Activated T-cell treated with anti-CD3 and anti-CD28 coated beads, Interleukin-2, amount 50 U/mL, for 1 hour (primary cell): ENCODE data around the gene C7orf57.
A peak's percentile ranks its signal among the peaks of the same experiment; 100 is the strongest.
"Not testable (repeated sequence)": the region's sequence is repeated elsewhere in the genome, so short reads cannot be mapped to it uniquely, and the experiment has no call there.

Source experiments
- DNase-seq: peaks from one replicate; pipeline ENCODE4 v3.0.0-alpha.2; 2020

The C7orf57 gene

DNA sequence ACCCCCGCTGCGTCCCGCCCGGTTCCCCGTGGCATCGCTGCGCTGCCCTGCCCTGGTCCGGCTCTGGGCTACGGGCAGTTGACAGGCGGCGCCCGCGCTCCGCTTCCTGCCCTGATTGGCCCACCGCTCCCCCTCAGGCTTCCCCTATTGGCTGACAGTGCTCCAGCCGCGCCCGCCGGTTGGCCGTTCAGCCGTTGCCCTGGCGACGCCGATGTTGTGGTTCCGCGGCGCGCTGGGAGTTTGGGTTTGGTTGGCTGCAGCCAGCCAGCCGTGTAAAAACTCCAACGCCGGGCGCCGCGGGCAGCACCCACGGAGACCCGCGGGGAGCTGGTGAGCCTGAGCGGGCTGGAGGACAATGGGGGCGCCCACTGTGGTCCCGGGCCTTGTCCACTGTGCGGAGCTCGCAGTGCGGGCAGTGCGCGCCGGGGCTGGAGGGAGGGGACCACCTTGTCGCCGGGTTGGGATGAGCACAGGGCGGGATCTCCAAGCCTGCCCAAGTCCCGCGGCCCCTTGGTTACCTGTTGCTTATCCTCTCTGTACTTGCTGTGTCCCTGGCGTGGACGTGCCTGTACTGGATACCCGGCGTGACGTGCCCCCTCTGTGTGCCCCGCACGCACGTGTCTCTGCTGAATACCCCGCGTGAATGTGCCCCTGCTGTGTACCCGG lies at the start of gene C7orf57:
Gene C7orf57 (plus strand): TSS at position 243 of the 666 bp plus-strand sequence. CDS start 766 bp downstream, outside the sequence.
- peak; percentile 84 for DNase-seq

GRCh38 chr7:47988496-47989386 lies 46.6 kb upstream of the C7orf57 start:
- DNase-seq, result no peak

DNA sequence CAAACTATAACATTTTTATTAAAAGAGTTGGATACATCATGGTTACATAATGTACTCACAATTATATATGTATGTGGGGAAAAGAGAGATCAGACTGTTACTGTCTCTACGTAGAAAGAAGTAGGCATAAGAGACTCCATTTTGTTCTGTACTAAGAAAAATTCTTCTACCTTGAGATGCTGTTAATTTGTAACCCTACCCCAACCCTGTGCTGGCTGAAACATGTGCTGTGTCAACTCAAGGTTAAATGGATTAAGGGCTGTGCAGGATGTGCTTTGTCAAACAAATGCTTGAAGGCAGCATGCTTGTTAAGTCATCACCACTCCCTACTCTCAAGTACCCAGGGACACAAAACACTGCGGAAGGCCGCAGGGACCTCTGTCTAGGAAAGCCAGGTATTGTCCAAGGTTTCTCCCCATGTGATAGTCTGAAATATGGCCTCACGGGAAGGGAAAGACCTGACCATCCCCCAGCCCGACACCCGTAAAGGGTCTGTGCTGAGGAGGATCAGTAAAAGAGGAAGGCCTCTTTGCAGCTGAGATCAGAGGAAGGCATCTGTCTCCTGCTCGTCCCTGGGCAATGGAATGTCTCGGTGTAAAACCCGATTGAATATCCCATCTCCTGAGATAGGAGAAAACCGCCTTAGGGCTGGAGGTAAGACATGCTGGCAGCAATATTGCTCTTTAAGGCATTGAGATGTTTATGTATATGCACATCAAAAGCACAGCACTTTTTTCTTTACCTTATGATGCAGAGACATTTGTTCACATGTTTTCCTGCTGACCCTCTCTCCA lies 45.5 kb upstream of the C7orf57 start:
- not testable (repeated sequence) for DNase-seq

DNA sequence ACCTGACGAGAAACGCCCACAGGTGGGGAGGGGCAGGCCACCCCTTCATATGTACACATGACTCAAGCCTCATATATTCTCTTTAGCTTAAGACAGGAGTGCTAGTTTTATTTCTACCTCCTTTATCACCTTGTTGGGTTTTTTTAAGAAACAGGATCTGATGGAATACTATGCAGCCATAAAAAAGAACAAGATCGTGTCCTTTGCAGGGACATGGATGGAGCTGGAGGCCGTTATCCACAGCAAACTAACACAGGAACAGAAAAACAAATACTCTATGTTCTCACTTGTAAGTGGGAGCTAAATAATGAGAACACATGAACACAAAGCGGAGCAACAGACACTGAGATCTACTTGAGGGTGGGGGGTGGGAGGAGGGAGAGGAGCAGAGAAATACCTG lies 44.8 kb upstream of the C7orf57 start:
- no peak for DNase-seq

DNA sequence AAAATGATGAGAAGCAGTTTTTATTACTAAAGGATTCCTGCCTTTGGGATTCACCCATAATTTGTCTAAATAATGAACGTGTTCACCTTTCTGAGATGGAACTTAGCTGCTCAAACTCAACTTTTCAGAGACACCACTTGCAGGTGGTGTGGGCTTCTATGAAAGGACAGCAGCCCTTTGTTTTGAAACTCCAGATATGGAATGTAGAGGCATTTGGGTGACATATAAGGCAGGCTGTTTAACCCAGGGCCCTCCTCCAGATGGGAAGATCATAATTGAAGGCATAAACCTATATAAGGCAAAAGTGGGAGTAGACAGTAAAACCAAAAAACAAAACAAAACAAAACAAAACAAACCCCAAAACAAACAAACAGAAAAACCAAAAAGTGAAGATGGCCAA lies 44.1 kb upstream of the C7orf57 start:
- DNase-seq, result no peak

DNA sequence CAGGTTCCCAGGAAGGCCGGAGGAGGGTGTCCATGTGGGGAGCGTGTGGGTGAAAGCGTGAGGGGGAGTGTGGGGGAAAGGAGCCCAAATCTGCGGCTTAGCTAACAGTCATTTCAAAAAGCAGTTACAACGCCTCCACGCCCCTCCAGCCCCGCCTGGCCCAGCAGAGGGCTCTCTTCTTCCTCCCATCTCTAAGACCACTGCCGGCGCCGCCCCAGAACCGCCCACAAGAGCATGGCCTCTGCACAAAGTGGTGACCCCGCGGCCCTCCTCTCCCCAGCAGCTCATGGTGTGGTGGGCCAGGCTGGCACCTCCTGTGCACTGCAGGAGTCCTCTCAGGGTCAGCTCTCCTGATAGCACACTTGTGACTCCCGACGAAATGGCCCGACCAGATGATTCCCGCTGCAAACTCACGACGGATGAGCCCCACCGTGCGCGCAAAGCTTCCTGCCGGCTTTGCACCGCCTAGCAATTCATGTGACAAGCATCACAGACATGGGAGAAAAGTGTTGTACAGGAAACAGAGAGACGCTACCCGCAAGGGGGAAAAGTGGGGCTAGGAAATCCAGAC lies 43.5 kb upstream of the C7orf57 start:
- peak; percentile 85 for DNase-seq

- no peak for DNase-seq
Measured at GRCh38 chr7:47992446-47992845, 42.9 kb upstream of the C7orf57 start.

- DNase-seq, result no peak
Measured at GRCh38 chr7:47999413-47999812, 35.9 kb upstream of the C7orf57 start.

DNA sequence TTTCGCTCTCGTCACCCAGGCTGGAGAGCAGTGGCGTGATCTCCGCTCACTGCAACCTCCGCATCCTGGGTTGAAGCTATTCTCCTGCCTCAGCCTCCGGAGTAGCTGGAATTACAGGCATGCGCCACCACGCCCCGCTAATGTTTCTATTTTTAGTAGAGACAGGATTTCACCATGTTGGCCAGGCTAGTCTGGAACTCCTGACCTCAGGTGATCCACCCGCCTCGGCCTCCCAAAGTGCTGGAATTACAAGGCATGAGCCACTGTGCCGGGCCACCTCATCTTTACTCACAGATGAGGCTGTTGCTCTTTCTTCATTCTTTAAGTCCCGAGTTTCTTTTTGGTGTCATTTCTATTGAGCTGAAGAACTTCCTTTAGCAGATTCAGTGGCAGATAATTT lies 35.2 kb upstream of the C7orf57 start:
- not testable (repeated sequence) for DNase-seq

DNA sequence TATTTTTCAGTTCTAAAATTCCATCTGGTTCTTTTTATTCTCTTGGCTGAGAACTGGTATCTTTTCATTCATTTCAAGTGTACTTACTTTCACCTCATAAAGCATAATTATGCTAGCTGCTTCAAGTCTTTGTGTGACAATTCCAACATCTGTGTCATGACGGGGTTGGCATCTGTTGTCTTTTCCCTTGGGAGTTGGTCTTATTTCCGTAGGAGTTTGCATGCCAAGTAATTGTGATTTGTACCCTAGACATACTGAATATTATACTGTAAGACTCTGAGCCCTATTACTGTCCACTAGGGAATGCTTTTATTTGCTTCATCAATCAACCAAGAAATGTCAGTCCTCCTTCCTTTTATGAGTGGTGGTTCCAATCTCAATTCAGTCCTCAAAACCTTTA lies 31.3 kb upstream of the C7orf57 start:
- no peak for DNase-seq

DNA sequence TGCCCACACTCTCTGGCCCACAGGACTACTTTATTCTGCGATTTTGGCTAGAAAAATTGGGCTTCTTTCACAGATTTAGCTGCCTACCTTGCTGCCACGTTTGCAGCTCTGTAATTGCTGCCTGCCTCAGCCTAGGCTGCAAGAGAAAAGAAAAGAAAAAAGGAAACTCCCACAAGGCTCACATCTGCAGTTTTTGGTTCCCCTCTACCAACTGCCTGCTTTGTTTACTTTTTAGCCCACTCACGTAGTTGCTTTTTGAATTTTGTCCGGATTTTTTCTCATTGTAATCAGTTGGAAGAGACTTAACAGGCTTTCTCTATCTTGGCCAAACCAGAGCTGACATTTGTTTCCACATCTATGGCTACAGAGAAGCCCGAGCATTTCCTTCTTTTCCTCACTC lies 30.7 kb upstream of the C7orf57 start:
- DNase-seq, result no peak

DNA sequence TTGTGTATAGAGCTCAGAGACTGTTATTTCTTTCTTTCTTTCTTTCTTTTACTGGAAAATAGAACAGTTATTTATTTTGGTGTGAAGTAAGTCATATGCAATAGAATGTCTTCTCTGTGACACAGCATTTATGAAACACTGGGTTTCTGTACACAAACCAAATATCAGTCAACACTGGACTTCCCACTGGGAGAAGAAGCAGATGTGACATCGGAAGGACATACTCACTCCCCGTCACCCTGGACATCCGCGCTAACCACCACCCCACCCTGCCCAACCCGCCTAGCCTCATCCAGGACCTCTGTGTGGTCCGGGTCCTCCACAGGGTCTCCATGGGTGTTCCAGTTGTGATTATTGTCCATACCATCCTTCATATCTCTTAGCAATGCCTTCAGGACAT lies 28.5 kb upstream of the C7orf57 start:
- DNase-seq, result no peak

DNA sequence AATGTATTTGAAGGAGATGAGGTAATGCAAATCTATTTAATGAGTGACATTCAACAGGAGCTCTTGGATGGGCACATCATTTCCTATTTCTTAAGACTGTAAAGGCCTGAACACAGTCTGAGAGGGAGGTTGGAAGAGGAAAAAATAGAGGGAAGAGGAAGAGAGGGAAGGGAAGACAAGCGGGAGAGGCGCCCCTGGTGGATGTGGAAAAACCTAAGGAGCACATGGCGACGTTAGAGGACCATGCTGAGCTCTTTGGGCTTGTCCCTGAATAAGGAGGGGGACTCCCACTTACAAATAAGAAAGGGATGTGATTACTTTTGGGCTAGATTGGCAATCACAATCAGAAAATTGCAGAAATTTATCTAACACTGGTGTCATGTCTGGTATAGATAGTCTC lies 26.1 kb upstream of the C7orf57 start:
- DNase-seq, result no peak

DNA sequence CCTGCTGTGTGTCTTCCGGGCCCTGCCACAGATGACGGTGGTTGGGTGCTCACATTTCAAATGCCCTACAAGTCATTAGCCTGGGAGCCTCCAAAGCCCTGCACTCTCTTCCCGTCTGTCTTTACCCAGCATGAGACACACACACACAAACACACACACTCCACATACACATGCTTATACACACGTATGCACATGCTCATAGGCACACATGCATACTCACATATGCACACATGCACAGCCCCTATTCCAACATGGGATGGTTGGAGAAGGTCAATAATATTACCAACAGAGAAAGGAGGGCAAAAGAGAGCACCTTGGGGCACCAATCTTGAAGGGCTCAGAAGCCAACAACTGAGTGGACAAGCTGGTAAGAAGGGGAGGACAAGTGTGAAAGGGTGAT lies 25.4 kb upstream of the C7orf57 start:
- no peak for DNase-seq

DNA sequence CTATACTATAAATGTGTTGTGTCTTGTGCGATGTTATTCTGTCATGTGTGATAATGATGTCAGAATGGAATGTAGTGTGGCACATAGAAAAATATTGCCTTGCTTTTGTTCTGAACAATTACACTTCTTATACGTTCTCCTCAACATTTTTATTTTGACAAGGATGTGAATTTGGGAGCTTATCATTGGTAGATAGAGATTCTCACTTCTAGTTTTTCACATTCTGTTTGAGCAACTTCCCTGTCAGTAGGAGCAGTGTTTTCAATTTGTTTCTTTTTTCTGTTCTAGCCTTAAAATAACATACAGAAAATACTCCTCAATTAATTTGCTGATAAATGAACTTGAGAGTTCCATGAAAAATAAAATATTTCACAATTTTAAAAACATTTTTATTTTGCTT lies 24.0 kb upstream of the C7orf57 start:
- no peak for DNase-seq

GRCh38 chr7:48011951-48012350 lies 23.4 kb upstream of the C7orf57 start:
- DNase-seq, result no peak

DNA sequence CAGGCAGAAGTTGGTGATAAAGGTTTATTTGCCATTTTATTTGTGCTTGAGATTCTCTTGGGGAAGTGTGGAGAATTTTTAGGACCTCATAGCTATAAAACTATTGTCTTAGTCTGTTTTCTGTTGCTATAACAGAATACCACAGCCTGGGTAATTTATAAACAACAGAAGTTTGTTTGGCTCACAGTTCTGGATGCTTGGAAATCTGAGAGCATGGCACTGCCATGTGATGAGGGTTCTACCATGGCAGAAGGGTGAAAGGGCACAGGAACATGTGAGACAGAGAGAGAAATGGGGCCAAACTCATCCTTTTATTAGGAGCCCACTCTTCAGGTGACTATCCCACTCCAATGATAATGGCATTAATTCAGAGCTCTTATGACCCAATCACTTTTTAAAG lies 18.7 kb upstream of the C7orf57 start:
- DNase-seq, result no peak

- DNase-seq, result no peak
Measured at GRCh38 chr7:48017674-48018073, 17.7 kb upstream of the C7orf57 start.

- no peak for DNase-seq
Measured at GRCh38 chr7:48025624-48026023, 9.7 kb upstream of the C7orf57 start.

- no peak for DNase-seq
Measured at GRCh38 chr7:48028938-48029337, 6.4 kb upstream of the C7orf57 start, which contains the start of gene SUN3. TSS of gene SUN3 (minus strand) at chr7:48029107. CDS start at chr7:48028938, 169 bp downstream.

DNA sequence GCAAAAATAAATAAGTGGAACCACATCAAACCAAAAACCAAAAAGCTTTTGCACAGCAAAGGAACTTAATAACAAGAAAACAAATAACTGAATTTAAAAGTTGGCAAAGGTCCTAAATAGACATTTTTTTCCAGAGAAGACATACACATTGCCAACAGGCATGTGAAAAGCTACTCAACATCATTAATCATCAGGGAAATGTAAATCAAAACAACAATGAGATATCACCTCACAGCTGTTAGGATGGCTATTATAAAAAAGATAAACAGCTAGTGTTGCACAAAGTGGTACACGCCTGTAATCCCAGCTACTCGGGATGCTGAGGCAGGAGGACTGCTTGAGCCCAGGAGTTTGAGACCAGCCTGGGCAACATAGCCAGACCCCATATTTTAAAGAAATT lies 4.2 kb upstream of the C7orf57 start:
- no peak for DNase-seq

GRCh38 chr7:48033922-48034321 lies 1.4 kb upstream of the C7orf57 start:
- no peak for DNase-seq

- DNase-seq, result no peak
Measured at GRCh38 chr7:48035967-48036478, 680 bp downstream of the C7orf57 start.
